B cell (primary cell): ENCODE results near the gene LAMA3. TPM values are rescaled to one million over a fixed set of nuclear protein-coding genes. Genes with fewer than 3 reads are reported as not detected.

Experiments used
- ATAC-seq: fragments of 200-7000 bp; cut with Tn5 transposase; one replicate; pipeline ENCODE4 v1.10.0; 2021; ENCODE audit warnings: low read depth, mild to moderate bottlenecking, moderate number of reproducible peaks, moderate library complexity
- CTCF ChIA-PET: fragments of 350-600 bp; sonication (Branson Sonifier 250); formaldehyde crosslinking; loops from one replicate; lab custom pipeline; 2021; ENCODE audit warnings: antibody characterized with exemption, inconsistent platforms; lab: Charles Lee
- POLR2A ChIA-PET: fragments of 350-600 bp; sonication (Branson Sonifier 250); formaldehyde crosslinking; loops from one replicate; lab custom pipeline; 2021; ENCODE audit warnings: antibody characterized with exemption; lab: Charles Lee
- DNase-seq: peaks from one replicate; pipeline ENCODE4 v3.0.0; 2013
- H2AFZ ChIP-seq: 2 replicates; pipeline ENCODE4 v1.6.1; 2012; ENCODE audit warnings: mild to moderate bottlenecking, low read depth, low read length; ENCODE audit not compliant: insufficient read depth, poor library complexity, severe bottlenecking
- H3K27ac ChIP-seq, 2 donors: 1 replicate in 1 of 2; 2 replicates in 1 of 2; pipeline ENCODE4 v1.5.1; 2012 to 2013; ENCODE audit warnings: low read length in 2 of 2, mild to moderate bottlenecking in 2 of 2, moderate library complexity in 1 of 2
- H3K27me3 ChIP-seq, 4 experiments: fragments of 200-600 bp in 1 of 4; sonication (generic) in 1 of 4; replicated peaks in 1 of 4; 1 replicate in 2 of 4; 2 replicates in 2 of 4; pipeline versions ENCODE4 v1.6.1 to v1.7.0; 2013 to 2016; ENCODE audit warnings: low read length in 3 of 4, mild to moderate bottlenecking in 2 of 4, mixed read lengths in 1 of 4, moderate library complexity in 1 of 4; ENCODE audit not compliant: insufficient read depth in 4 of 4, control insufficient read depth in 3 of 4; ENCODE audit errors: control extremely low read depth in 1 of 4
- H3K36me3 ChIP-seq, 2 experiments: replicated peaks in 1 of 2; 1 replicate in 1 of 2; 2 replicates in 1 of 2; pipeline versions ENCODE4 v1.6.1 to v1.7.1; 2013; ENCODE audit warnings: low read length in 1 of 2; ENCODE audit not compliant: insufficient read depth in 2 of 2, control insufficient read depth in 1 of 2; ENCODE audit errors: control extremely low read depth in 1 of 2, extremely low read depth in 1 of 2
- H3K4me1 ChIP-seq, 2 donors: fragments of 200-600 bp in 1 of 2; sonication (generic) in 1 of 2; 1 replicate in 1 of 2; 2 replicates in 1 of 2; pipeline versions ENCODE4 v1.5.1 to v1.6.1; 2013 to 2017; ENCODE audit warnings: low read length in 2 of 2; ENCODE audit not compliant: control insufficient read depth in 2 of 2, insufficient read depth in 2 of 2
- H3K4me2 ChIP-seq: replicated peaks from 2 replicates; pipeline ENCODE3; 2012; ENCODE audit warnings: mild to moderate bottlenecking, low read depth, low read length; ENCODE audit not compliant: poor library complexity, severe bottlenecking
- H3K4me3 ChIP-seq, 5 experiments: fragments of 200-600 bp in 1 of 5; sonication (generic) in 1 of 5; 1 replicate in 3 of 5; 2 replicates in 2 of 5; pipeline versions ENCODE4 v1.5.1 to v1.7.0; 2011 to 2016; ENCODE audit warnings: low read length in 4 of 5, mild to moderate bottlenecking in 4 of 5, low read depth in 2 of 5, control low read depth in 1 of 5, moderate library complexity in 1 of 5; ENCODE audit not compliant: insufficient read depth in 1 of 5; ENCODE audit errors: control extremely low read depth in 1 of 5, extremely low read depth in 1 of 5
- H3K79me2 ChIP-seq: fragments of 200-600 bp; sonication (generic); one replicate; pipeline ENCODE4 v1.6.0; 2016; ENCODE audit warnings: low read length; ENCODE audit not compliant: control insufficient read depth, insufficient read depth
- H3K9ac ChIP-seq: fragments of 200-600 bp; sonication (generic); 2 replicates; pipeline ENCODE4 v1.6.1; 2017; ENCODE audit warnings: mild to moderate bottlenecking, low read length, moderate library complexity
- H3K9me3 ChIP-seq, 3 donors: one replicate each; pipeline versions ENCODE4 v1.6.1 to v1.7.1; 2013; ENCODE audit warnings: low read length in 2 of 3; ENCODE audit not compliant: control insufficient read depth in 2 of 3, insufficient read depth in 1 of 3; ENCODE audit errors: control extremely low read depth in 1 of 3
- H4K20me1 ChIP-seq: 2 replicates; pipeline ENCODE4 v1.6.0; 2012; ENCODE audit warnings: mild to moderate bottlenecking, low read length; ENCODE audit not compliant: insufficient read depth, control insufficient read depth, poor library complexity, severe bottlenecking
- H3K27ac Mint-ChIP-seq: one replicate; pipeline ENCODE4 v1.8.0; 2021; ENCODE audit warnings: mixed read lengths
- H3K27me3 Mint-ChIP-seq: one replicate; pipeline ENCODE4 v1.8.0; 2021; ENCODE audit warnings: mixed read lengths
- H3K4me1 Mint-ChIP-seq: one replicate; pipeline ENCODE4 v1.8.0; 2021; ENCODE audit warnings: mixed read lengths
- H3K4me3 Mint-ChIP-seq: one replicate; pipeline ENCODE4 v1.8.0; 2021; ENCODE audit warnings: mixed read lengths
- H3K9me3 Mint-ChIP-seq: one replicate; pipeline ENCODE4 v1.8.0; 2022; ENCODE audit warnings: mixed read lengths; ENCODE audit not compliant: insufficient read depth
- EZH2 ChIP-seq: IDR thresholded peaks from 2 replicates; pipeline ENCODE4 v1.6.1; 2012; ENCODE audit warnings: borderline replicate concordance, low read depth, mild to moderate bottlenecking, moderate library complexity, low read length; ENCODE audit not compliant: insufficient read depth, poor library complexity, severe bottlenecking
- WGBS: methylation state at CpG from one replicate; pipeline ENCODE4 v1.1.5; 2013; ENCODE audit warnings: missing lambda C conversion rate; ENCODE audit not compliant: insufficient coverage; 5-methylcytosine and 5-hydroxymethylcytosine counted together
- intact Hi-C: fragments of 100-400 bp; cut with micrococcal nuclease; formaldehyde crosslinking; loops from one replicate; pipeline ENCODE4 v1.10.0; 2022
- polyA plus RNA-seq: library from polyadenylated mRNA; depleted of rRNA; stranded (reverse); fragments of >200 nt; gene quantifications from 2 replicates; pipeline ENCODE4 v1.2.3, GENCODE V29; 2012
- total RNA-seq, 2 donors: library from RNA; stranded (reverse); fragments of 120-200 nt in 1 of 2; gene quantifications; 1 replicate in 1 of 2; 2 replicates in 1 of 2; pipeline versions ENCODE4 v1.2.3 to v1.2.4, GENCODE V29; 2013 to 2022
- TF ChIP-seq, protein P1 (sequence below): fragments of 200-600 bp; IDR thresholded peaks from one replicate; pipeline ENCODE4 v1.8.0; 2022; ENCODE audit warnings: antibody characterized with exemption, mild to moderate bottlenecking

Gene LAMA3
- total and polyA plus RNA-seq, 2 donors (not counting 1 experiment from before 2014, with no cell fraction given) = 0.03 to 0.32 TPM

DNA sequence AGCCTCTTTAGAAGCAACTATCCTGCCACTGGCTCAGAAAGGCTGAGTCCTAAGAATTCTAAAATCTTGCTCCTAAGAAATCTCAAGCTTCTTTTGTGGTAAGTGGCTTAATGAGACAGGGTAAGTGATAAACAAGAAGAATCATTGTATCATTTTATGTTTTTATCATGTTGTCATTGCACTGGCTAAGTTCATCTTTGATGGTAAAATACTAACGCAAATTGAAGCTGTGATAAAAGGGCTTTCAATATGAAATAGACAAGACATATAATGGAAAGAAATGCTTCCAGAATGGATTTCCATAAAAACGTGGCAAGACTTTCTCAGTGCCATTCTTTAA, 303.7 kb downstream of the LAMA3 start:
- Mint-ChIP-seq H3K27ac (no peak overlapping the region), H3K27me3 (no peaks in the 10 kb centered on the region), H3K9me3 (no peaks in the 10 kb centered on the region), H3K4me1 (peaks cover 7% of the 10 kb centered on the region), H3K4me3 (no peak overlapping the region)
- intact Hi-C loops = no loop called here
- Histone ChIP-seq H3K9me3 (no peaks in the 10 kb centered on the region), H3K36me3 (no peaks in the 10 kb centered on the region), H3K4me3 (no peak overlapping the region), H2AFZ (no peak overlapping the region), H3K27me3 (peaks cover 0 to 2% (median 0%) of the 10 kb centered on the region in 4 experiments), H3K9ac (no peak overlapping the region), H4K20me1 (no peaks in the 10 kb centered on the region), H3K27ac (no peak overlapping the region), H3K4me1 (peaks cover 5% of the 10 kb centered on the region in 2 donors), H3K4me2 (no peak overlapping the region), H3K79me2 (no peaks in the 10 kb centered on the region)
- POLR2A ChIA-PET = interaction anchor here (1.6 kb wide), 1 partner anchor 12 kb away, joined by 4 read pairs; no protein-coding TSS in a partner anchor
- DNase-seq (no peak), ATAC-seq (no peak)
- WGBS = no CpG with 5 or more reads among the region's 2 CpGs
- CTCF ChIA-PET = no interaction called here
- TF ChIP-seq EZH2 = no peak
- TF ChIP-seq, protein P1, sequence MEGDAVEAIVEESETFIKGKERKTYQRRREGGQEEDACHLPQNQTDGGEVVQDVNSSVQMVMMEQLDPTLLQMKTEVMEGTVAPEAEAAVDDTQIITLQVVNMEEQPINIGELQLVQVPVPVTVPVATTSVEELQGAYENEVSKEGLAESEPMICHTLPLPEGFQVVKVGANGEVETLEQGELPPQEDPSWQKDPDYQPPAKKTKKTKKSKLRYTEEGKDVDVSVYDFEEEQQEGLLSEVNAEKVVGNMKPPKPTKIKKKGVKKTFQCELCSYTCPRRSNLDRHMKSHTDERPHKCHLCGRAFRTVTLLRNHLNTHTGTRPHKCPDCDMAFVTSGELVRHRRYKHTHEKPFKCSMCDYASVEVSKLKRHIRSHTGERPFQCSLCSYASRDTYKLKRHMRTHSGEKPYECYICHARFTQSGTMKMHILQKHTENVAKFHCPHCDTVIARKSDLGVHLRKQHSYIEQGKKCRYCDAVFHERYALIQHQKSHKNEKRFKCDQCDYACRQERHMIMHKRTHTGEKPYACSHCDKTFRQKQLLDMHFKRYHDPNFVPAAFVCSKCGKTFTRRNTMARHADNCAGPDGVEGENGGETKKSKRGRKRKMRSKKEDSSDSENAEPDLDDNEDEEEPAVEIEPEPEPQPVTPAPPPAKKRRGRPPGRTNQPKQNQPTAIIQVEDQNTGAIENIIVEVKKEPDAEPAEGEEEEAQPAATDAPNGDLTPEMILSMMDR = no peak

GRCh38 chr18:23994361-23994902, 305.2 kb downstream of the LAMA3 start:
- Mint-ChIP-seq H3K4me1 (peaks cover 7% of the 10 kb centered on the region), H3K9me3 (no peaks in the 10 kb centered on the region), H3K4me3 (no peak overlapping the region), H3K27me3 (no peaks in the 10 kb centered on the region), H3K27ac (no peak overlapping the region)
- CTCF ChIA-PET = no interaction called here
- no peak overlapping the region for H3K4me3 ChIP-seq
- H3K9ac ChIP-seq = no peak overlapping the region
- H3K9me3 ChIP-seq = no peaks in the 10 kb centered on the region
- H3K36me3 ChIP-seq = no peaks in the 10 kb centered on the region
- no peaks in the 10 kb centered on the region for H4K20me1 ChIP-seq
- peaks cover 0 to 2% (median 0%) of the 10 kb centered on the region in 4 experiments for H3K27me3 ChIP-seq
- intact Hi-C loops = loop anchor here (2.0 kb wide), 1 partner anchor 14 kb away; no protein-coding TSS in a partner anchor
- H2AFZ ChIP-seq = no peak overlapping the region
- TF ChIP-seq, protein P1 = no peak
- TF ChIP-seq EZH2 = no peak
- ATAC-seq = peak; percentile 31
- H3K4me1 ChIP-seq = peaks cover 5% of the 10 kb centered on the region in 2 donors
- no peak overlapping the region for H3K27ac ChIP-seq
- POLR2A ChIA-PET = no interaction called here
- WGBS = 97% methylated on average over 4 of the region's 9 CpGs
- DNase-seq = no peak
- no peak overlapping the region for H3K4me2 ChIP-seq
- H3K79me2 ChIP-seq = no peaks in the 10 kb centered on the region
